H9 (cell line): ENCODE data around the gene RBFOX2. TPM values are rescaled to one million over a fixed set of nuclear protein-coding genes. Genes with fewer than 3 reads are reported as not detected.

Source experiments
- DNase-seq: peaks from one replicate; pipeline ENCODE4 v3.0.0-alpha.2; 2017
- H2AFZ ChIP-seq: one replicate; pipeline ENCODE4 v1.6.1; 2013; ENCODE audit warnings: mild to moderate bottlenecking, low read length, control low read depth, moderate library complexity
- H2AK5ac ChIP-seq: 2 replicates; pipeline ENCODE4 v1.6.1; 2013; ENCODE audit warnings: low read length, control low read depth, mixed read lengths; ENCODE audit not compliant: insufficient read length
- H2BK120ac ChIP-seq: one replicate; pipeline ENCODE4 v1.6.1; 2013; ENCODE audit warnings: low read depth, mild to moderate bottlenecking, low read length, control low read depth, inconsistent platforms; ENCODE audit not compliant: poor library complexity, severe bottlenecking
- H2BK12ac ChIP-seq: 2 replicates; pipeline ENCODE4 v1.6.1; 2013; ENCODE audit warnings: low read length, control low read depth, mixed read lengths, low read depth; ENCODE audit not compliant: insufficient read length
- H2BK15ac ChIP-seq: 2 replicates; pipeline ENCODE4 v1.6.1; 2013; ENCODE audit warnings: low read depth, low read length, control low read depth
- H2BK20ac ChIP-seq: one replicate; pipeline ENCODE4 v1.6.1; 2013; ENCODE audit warnings: low read depth, mild to moderate bottlenecking, low read length, control low read depth, inconsistent platforms; ENCODE audit not compliant: poor library complexity, severe bottlenecking
- H2BK5ac ChIP-seq: 2 replicates; pipeline ENCODE4 v1.6.1; 2013; ENCODE audit warnings: low read length, control low read depth, mixed read lengths; ENCODE audit not compliant: insufficient read length
- H3K14ac ChIP-seq: 2 replicates; pipeline ENCODE4 v1.6.1; 2013; ENCODE audit warnings: low read length, control low read depth; ENCODE audit not compliant: insufficient read depth
- H3K18ac ChIP-seq: 2 replicates; pipeline ENCODE4 v1.6.1; 2013; ENCODE audit warnings: low read depth, mild to moderate bottlenecking, mixed read lengths, low read length, control low read depth; ENCODE audit not compliant: insufficient read length
- H3K23ac ChIP-seq: 2 replicates; pipeline ENCODE4 v1.6.1; 2013; ENCODE audit warnings: low read length, control low read depth, mixed read lengths, low read depth; ENCODE audit not compliant: insufficient read length
- H3K23me2 ChIP-seq: 2 replicates; pipeline ENCODE4 v1.6.1; 2013; ENCODE audit warnings: low read depth, mild to moderate bottlenecking, mixed read lengths, low read length, control low read depth; ENCODE audit not compliant: insufficient read length, poor library complexity, severe bottlenecking
- H3K27ac ChIP-seq: 2 replicates; pipeline ENCODE4 v1.5.1; 2013; ENCODE audit warnings: low read length, control low read depth, mixed read lengths, low read depth; ENCODE audit not compliant: insufficient read length
- H3K27me3 ChIP-seq: 2 replicates; pipeline ENCODE4 v1.6.1; 2013; ENCODE audit warnings: low read length, control low read depth, inconsistent platforms; ENCODE audit not compliant: insufficient read depth
- H3K4ac ChIP-seq: 2 replicates; pipeline ENCODE4 v1.6.1; 2013; ENCODE audit warnings: low read depth, mild to moderate bottlenecking, control low read depth, inconsistent platforms, low read length, moderate library complexity
- H3K4me1 ChIP-seq: 2 replicates; pipeline ENCODE4 v1.6.1; 2013; ENCODE audit warnings: low read length, control low read depth, inconsistent platforms; ENCODE audit not compliant: insufficient read depth
- H3K4me2 ChIP-seq: 2 replicates; pipeline ENCODE4 v1.6.1; 2013; ENCODE audit warnings: low read length, control low read depth, mixed read lengths; ENCODE audit not compliant: insufficient read length, insufficient read depth
- H3K56ac ChIP-seq: 2 replicates; pipeline ENCODE4 v1.6.1; 2013; ENCODE audit warnings: low read depth, mild to moderate bottlenecking, mixed read lengths, low read length, control low read depth; ENCODE audit not compliant: insufficient read length
- H3K79me1 ChIP-seq: 2 replicates; pipeline ENCODE4 v1.6.1; 2013; ENCODE audit warnings: low read depth, mild to moderate bottlenecking, moderate library complexity, low read length, control low read depth, inconsistent platforms; ENCODE audit not compliant: insufficient read depth, poor library complexity, severe bottlenecking
- H3K79me2 ChIP-seq: 2 replicates; pipeline ENCODE4 v1.6.1; 2013; ENCODE audit warnings: low read length, control low read depth, inconsistent platforms; ENCODE audit not compliant: insufficient read depth
- H3K9ac ChIP-seq: 2 replicates; pipeline ENCODE4 v1.6.1; 2013; ENCODE audit warnings: low read length, control low read depth, mixed read lengths; ENCODE audit not compliant: insufficient read length; ENCODE audit errors: extremely low read depth
- H3K9me3 ChIP-seq: one replicate; pipeline ENCODE4 v1.6.1; 2013; ENCODE audit warnings: low read depth, low read length, inconsistent platforms; ENCODE audit not compliant: control insufficient read depth
- H3T11ph ChIP-seq: one replicate; pipeline ENCODE4 v1.6.1; 2013; ENCODE audit warnings: mild to moderate bottlenecking, low read length, control low read depth, inconsistent platforms
- H4K20me1 ChIP-seq: one replicate; pipeline ENCODE4 v1.6.1; 2013; ENCODE audit not compliant: control insufficient read depth, insufficient read length, insufficient read depth
- H4K5ac ChIP-seq: 2 replicates; pipeline ENCODE4 v1.6.1; 2013; ENCODE audit warnings: low read depth, mild to moderate bottlenecking, mixed read lengths, low read length, control low read depth; ENCODE audit not compliant: insufficient read length
- H4K8ac ChIP-seq: replicated peaks from 2 replicates; pipeline ENCODE4 v1.6.1; 2013; ENCODE audit warnings: low read length, control low read depth, mixed read lengths, low read depth; ENCODE audit not compliant: insufficient read length
- H4K91ac ChIP-seq: 2 replicates; pipeline ENCODE4 v1.6.1; 2013; ENCODE audit warnings: low read depth, mild to moderate bottlenecking, moderate library complexity, mixed read lengths, low read length, control low read depth; ENCODE audit not compliant: insufficient read length
- H3K27ac Mint-ChIP-seq, 3 experiments: 2 replicates in 2 of 3; 3 replicates in 1 of 3; pipeline ENCODE4 v1.8.0; 2020 to 2021; ENCODE audit warnings: mixed read lengths in 3 of 3, mild to moderate bottlenecking in 1 of 3, moderate library complexity in 1 of 3
- H3K27me3 Mint-ChIP-seq: 2 replicates; pipeline ENCODE4 v1.8.0; 2021; ENCODE audit warnings: low read depth, mild to moderate bottlenecking, moderate library complexity, mixed read lengths
- H3K36me3 Mint-ChIP-seq, 3 experiments: 2 replicates in 2 of 3; 3 replicates in 1 of 3; pipeline ENCODE4 v1.8.0; 2020 to 2021; ENCODE audit warnings: low read depth in 3 of 3, mixed read lengths in 3 of 3; ENCODE audit not compliant: insufficient read depth in 1 of 3
- H3K4me1 Mint-ChIP-seq, 2 experiments: 2 replicates each; pipeline ENCODE4 v1.8.0; 2020; ENCODE audit warnings: mixed read lengths in 2 of 2
- H3K4me3 Mint-ChIP-seq, 2 experiments: 2 replicates in 1 of 2; 3 replicates in 1 of 2; pipeline ENCODE4 v1.8.0; 2020 to 2021; ENCODE audit warnings: mild to moderate bottlenecking in 2 of 2, mixed read lengths in 2 of 2, moderate library complexity in 1 of 2
- H3K9me3 Mint-ChIP-seq, 2 experiments: 2 replicates in 1 of 2; 3 replicates in 1 of 2; pipeline ENCODE4 v1.8.0; 2020; ENCODE audit warnings: mild to moderate bottlenecking in 2 of 2, mixed read lengths in 2 of 2, moderate library complexity in 1 of 2
- WGBS: extraction: QIAGEN DNeasy Blood & Tissue Kit; methylation state at CpG from one replicate; pipeline ENCODE4 v1.1.7; 2013; ENCODE audit warnings: missing lambda C conversion rate, low lambda C conversion rate, mixed read lengths; ENCODE audit not compliant: insufficient read length; ENCODE audit errors: extremely low coverage; 5-methylcytosine and 5-hydroxymethylcytosine counted together
- total RNA-seq: library from RNA; stranded (reverse); gene quantifications from 2 replicates; pipeline ENCODE4 v1.2.1, GENCODE V29; 2021
- TF ChIP-seq, protein P1 (sequence below): fragments of 200-600 bp; sonication (generic); conservative IDR thresholded peaks from 3 replicates; pipeline ENCODE4 v1.8.0; 2021; ENCODE audit warnings: antibody characterized with exemption, mild to moderate bottlenecking

The RBFOX2 gene
- total RNA-seq, 1 experiment from 2014 or later = 84.7 TPM

DNA sequence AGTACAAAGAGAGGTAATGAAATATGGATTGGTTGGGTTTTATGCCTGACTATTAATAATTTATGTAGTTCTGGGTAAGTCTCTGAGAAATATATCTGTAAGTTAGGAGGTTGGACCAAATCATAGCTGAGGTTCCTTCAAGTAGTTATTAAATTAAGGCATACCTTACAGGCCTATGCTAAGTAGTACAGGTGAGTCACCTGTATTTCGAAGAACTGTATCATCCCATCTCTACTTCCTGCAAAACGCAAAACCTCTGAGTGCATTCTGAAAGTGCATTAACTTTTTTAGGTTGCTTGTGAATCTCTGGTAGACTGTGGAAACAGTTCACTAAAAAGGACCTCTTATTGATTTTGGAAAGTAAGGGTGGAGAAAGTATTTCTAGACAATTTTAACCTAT is 273.9 kb downstream of the RBFOX2 start:
- H4K91ac ChIP-seq = no peak overlapping the region
- no peaks in the 10 kb centered on the region for H3K9me3 ChIP-seq
- peaks cover 8% of the 10 kb centered on the region; the same call in 1 of the 2 replicates for H3K4me1 ChIP-seq
- peaks cover 1% of the 10 kb centered on the region for H4K20me1 ChIP-seq
- no peak overlapping the region for H2BK15ac ChIP-seq
- DNase-seq = no peak
- TF ChIP-seq, protein P1, sequence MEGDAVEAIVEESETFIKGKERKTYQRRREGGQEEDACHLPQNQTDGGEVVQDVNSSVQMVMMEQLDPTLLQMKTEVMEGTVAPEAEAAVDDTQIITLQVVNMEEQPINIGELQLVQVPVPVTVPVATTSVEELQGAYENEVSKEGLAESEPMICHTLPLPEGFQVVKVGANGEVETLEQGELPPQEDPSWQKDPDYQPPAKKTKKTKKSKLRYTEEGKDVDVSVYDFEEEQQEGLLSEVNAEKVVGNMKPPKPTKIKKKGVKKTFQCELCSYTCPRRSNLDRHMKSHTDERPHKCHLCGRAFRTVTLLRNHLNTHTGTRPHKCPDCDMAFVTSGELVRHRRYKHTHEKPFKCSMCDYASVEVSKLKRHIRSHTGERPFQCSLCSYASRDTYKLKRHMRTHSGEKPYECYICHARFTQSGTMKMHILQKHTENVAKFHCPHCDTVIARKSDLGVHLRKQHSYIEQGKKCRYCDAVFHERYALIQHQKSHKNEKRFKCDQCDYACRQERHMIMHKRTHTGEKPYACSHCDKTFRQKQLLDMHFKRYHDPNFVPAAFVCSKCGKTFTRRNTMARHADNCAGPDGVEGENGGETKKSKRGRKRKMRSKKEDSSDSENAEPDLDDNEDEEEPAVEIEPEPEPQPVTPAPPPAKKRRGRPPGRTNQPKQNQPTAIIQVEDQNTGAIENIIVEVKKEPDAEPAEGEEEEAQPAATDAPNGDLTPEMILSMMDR = no peak
- no peak overlapping the region for H2BK120ac ChIP-seq
- H2AFZ ChIP-seq = no peak overlapping the region
- no peak overlapping the region for H3T11ph ChIP-seq
- H3K4me3 Mint-ChIP-seq = no peak overlapping the region
- H3K9me3 Mint-ChIP-seq = no peaks in the 10 kb centered on the region
- H2AK5ac ChIP-seq = no peak overlapping the region
- no peaks in the 10 kb centered on the region; the same call in 1 of the 2 replicates for H3K27me3 ChIP-seq
- peaks cover 25 to 35% of the 10 kb centered on the region in 2 experiments for H3K4me1 Mint-ChIP-seq
- H3K23me2 ChIP-seq = peaks cover 2% of the 10 kb centered on the region
- H3K4me2 ChIP-seq = no peak overlapping the region
- no peaks in the 10 kb centered on the region for H3K79me2 ChIP-seq
- WGBS = no CpG with 5 or more reads among the region's 2 CpGs
- peaks cover 11 to 29% (median 24%) of the 10 kb centered on the region in 3 experiments; a peak in 6 of 7 replicates for H3K36me3 Mint-ChIP-seq
- H2BK12ac ChIP-seq = no peak overlapping the region
- H4K5ac ChIP-seq = no peak overlapping the region
- H4K8ac ChIP-seq = no peak overlapping the region
- no peak overlapping the region for H3K56ac ChIP-seq
- no peak overlapping the region for H3K9ac ChIP-seq
- H3K4ac ChIP-seq = no peak overlapping the region
- H3K79me1 ChIP-seq = no peaks in the 10 kb centered on the region
- H3K27ac ChIP-seq = no peak overlapping the region
- no peak overlapping the region for H3K18ac ChIP-seq
- no peak overlapping the region for H2BK5ac ChIP-seq
- H3K23ac ChIP-seq = no peak overlapping the region
- H3K27me3 Mint-ChIP-seq = no peaks in the 10 kb centered on the region
- no peak overlapping the region for H3K14ac ChIP-seq
- no peak overlapping the region for H2BK20ac ChIP-seq
- no peak overlapping the region for H3K27ac Mint-ChIP-seq
